ENCODE results near the gene CPSF4L. TPM values are rescaled to one million over a fixed set of nuclear protein-coding genes. Genes with fewer than 3 reads are reported as not detected.

The CPSF4L gene
- total and polyA plus RNA-seq, 2 of the 13 experiments (the other 11 are each of a cell fraction or from before 2014, with no cell fraction given): 0.73 to 1.6 TPM

- no peak; the same call in 1 of the 2 replicates for TF ChIP-seq ZNF784 (CRISPR knock-in tag; IDR thresholded peaks at IDR 0.05; ENCODE audit: borderline replicate concordance)
- no peak for TF ChIP-seq TMF1 (CRISPR knock-in tag; IDR thresholded peaks at IDR 0.05; ENCODE audit: low read depth)
- peak; percentile 1; the same call in 1 of the 2 replicates for TF ChIP-seq ZNF768 (CRISPR knock-in tag; IDR thresholded peaks at IDR 0.05)
- no peak for TF ChIP-seq ZNF282 (IDR thresholded peaks at IDR 0.05; ENCODE audit: partially characterized antibody)
- no peak for TF ChIP-seq TEAD2 (CRISPR knock-in tag; IDR thresholded peaks at IDR 0.05)
- no peak for TF ChIP-seq MAFG (CRISPR knock-in tag; IDR thresholded peaks at IDR 0.05)
- no peak for TF ChIP-seq MBD4 (IDR thresholded peaks at IDR 0.05; ENCODE audit: borderline replicate concordance, low read length)
- TF ChIP-seq MZF1 (CRISPR knock-in tag; IDR thresholded peaks at IDR 0.05; ENCODE audit: borderline replicate concordance): no peak
- peak; percentile 77 for TF ChIP-seq KMT2B (CRISPR knock-in tag; IDR thresholded peaks at IDR 0.05)
- peak; percentile 97 for TF ChIP-seq ZNF263 (CRISPR knock-in tag; IDR thresholded peaks at IDR 0.05)
- peak; percentile 78; the same call in 1 of the 2 replicates for TF ChIP-seq ZNF230 (CRISPR knock-in tag; IDR thresholded peaks at IDR 0.05)
- TF ChIP-seq SOX13 (IDR thresholded peaks at IDR 0.05): peak; percentile 54; the same call in 1 of the 2 replicates
- TF ChIP-seq SOX13 (CRISPR knock-in tag; conservative IDR thresholded peaks at IDR 0.05 in 1 of 2, IDR thresholded peaks at IDR 0.05 in 1 of 2): peak in 1 of 2 experiments; percentile 75; a peak in 2 of 4 replicates
- TF ChIP-seq ZNF224 (CRISPR knock-in tag; IDR thresholded peaks at IDR 0.05): no peak
- TF ChIP-seq GATAD2A (CRISPR knock-in tag; IDR thresholded peaks at IDR 0.05): peak; percentile 97
- TF ChIP-seq ZNF672 (CRISPR knock-in tag; IDR thresholded peaks at IDR 0.05): no peak
- no peak for TF ChIP-seq ZBTB8A (CRISPR knock-in tag; IDR thresholded peaks at IDR 0.05; ENCODE audit: borderline replicate concordance, low read depth)
- TF ChIP-seq ZFP36 (IDR thresholded peaks at IDR 0.05; ENCODE audit: borderline replicate concordance, low read depth, low read length, partially characterized antibody): no peak
- TF ChIP-seq ATF6 (CRISPR knock-in tag; conservative IDR thresholded peaks at IDR 0.05): no peak; the same call in 1 of the 2 replicates
- no peak for TF ChIP-seq BATF2 (CRISPR knock-in tag; IDR thresholded peaks at IDR 0.05)
- peak; percentile 51 for TF ChIP-seq DRAP1 (CRISPR knock-in tag; IDR thresholded peaks at IDR 0.05)
- no peak for TF ChIP-seq CHD2 (IDR thresholded peaks at IDR 0.05; ENCODE audit: low read depth, low read length)
- TF ChIP-seq PRDM4 (CRISPR knock-in tag; IDR thresholded peaks at IDR 0.05; ENCODE audit: borderline replicate concordance): no peak
- TF ChIP-seq CBFB (CRISPR knock-in tag; IDR thresholded peaks at IDR 0.05): 0 out of 2 replicates have a peak, but pooled peaks have one; percentile 24
- no peak for TF ChIP-seq JUNB (CRISPR knock-in tag; IDR thresholded peaks at IDR 0.05; ENCODE audit: borderline replicate concordance)
Measured at GRCh38 chr17:73308017-73308823, 46.5 kb upstream of the CPSF4L start (continued).

All from HepG2 (cell line).